HG02759 (cell line): ENCODE results near the gene MORN5.

Experiments
- ATAC-seq: cut with Tn5 transposase; IDR thresholded peaks from one replicate; pipeline ENCODE4 v1.9.1; 2021; ENCODE audit warnings: mild to moderate bottlenecking, moderate library complexity; ENCODE audit not compliant: unreplicated experiment

Gene MORN5

DNA sequence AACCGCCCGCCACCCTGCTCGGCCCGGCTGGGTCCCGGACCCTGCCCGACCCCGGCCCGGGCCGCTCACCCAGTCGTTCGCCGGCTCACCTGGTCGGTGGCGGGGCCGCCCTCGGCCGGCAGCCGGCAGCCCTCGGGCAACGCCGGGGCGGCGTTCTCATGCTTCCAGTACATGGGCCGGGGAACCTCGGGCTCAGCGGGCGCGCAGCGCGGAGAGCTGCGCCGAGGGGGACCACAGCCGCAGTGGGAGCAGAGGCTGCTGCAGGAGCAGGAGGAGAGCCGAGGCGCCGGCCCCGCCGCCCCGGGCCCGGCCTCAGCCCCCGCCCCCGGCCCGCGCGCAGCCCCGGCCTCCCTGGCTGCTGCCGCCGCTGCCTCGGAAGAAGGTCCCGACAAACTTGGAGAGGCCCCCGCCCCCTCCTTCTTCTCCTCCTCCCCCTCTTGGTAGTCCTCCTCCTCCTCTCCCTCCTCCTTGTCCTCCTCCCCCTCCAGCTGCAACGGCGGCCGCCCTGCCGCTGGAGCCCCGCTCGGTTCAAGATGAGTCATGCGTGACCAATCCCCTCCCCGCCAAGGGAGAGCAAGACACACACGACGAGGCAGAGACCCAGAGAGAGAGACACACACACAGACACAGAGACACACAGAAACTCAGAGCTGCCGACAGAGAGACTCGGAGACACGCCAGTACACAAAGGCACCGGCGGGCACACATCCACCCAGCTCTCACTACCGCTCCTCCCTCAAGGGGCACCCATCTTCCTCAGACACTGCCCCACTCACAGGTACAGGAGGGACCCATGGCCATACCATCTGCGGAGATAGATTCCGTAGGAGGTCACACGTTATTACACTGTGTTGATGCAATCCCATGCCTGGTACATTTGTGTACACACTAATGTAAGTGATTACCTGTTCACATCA, 69.1 kb downstream of the MORN5 start, which contains the start of gene LHX6:
LHX6 (minus strand) TSS at position 390 of the 917 bp plus-strand sequence; CDS start at position 173, 217 bp downstream.
- no peak for ATAC-seq

DNA sequence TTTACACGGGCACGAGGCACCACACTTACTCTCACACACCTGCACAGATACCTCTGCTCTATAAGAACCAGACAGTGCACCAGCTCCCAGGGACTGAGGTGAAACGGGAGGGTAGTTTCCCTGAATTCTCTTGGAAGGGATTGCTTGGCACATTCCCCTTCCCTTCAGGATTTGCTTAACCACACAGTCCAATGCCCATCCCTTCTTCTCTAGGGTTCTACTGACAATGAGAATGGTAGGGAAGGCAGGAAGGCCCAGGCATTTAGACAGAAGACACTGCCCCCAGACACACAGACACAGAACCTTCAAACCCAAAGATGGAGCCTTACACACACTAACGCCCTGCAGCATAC, 69.8 kb downstream of the MORN5 start:
- no peak for ATAC-seq

DNA sequence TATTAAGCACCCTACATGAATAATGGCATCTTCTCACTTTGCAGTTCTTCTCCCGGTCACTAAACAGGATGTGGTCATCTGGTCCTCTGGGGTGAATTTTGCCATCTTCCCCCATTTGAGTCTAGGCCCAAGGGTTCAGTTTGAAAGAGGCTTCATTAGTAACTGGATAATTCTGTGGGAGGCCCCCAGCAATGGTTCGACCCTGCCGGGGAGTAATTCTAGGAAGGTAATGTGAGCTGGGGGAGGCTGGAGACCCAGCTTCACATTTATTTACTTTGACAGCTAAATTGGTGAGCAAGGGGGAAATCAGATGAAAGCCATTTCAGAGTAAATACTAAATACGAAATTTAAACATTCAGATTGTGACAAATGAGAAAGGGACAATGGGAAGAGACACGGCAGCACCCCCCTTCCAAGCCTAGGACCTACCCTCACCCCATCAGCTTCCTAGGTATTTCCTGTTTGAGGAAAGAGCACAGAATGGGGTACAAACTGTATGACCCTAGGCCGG, 73.1 kb downstream of the MORN5 start:
- ATAC-seq = no peak

- ATAC-seq = no peak
Observed at GRCh38 chr9:122234022-122234748, 74.5 kb downstream of the MORN5 start.

DNA sequence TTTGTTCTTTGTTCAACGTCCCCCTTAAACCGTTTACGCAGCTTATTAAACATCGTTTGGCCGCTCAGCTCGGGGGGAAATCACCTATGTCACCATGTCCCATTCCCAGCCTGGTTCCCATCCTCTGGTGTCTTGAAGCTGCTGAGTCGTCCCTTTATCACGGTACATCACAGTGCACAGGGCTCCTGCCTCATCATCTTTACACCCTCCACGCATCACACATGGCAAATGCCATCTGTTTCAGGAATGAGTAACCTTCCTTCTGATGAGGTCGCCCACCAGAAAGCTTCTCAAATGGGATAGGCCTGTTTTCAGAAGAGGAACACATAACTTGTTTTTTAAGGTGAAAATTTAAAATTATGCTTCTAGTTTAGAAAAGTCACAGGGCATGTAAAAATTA, 77.0 kb downstream of the MORN5 start:
- no peak for ATAC-seq

DNA sequence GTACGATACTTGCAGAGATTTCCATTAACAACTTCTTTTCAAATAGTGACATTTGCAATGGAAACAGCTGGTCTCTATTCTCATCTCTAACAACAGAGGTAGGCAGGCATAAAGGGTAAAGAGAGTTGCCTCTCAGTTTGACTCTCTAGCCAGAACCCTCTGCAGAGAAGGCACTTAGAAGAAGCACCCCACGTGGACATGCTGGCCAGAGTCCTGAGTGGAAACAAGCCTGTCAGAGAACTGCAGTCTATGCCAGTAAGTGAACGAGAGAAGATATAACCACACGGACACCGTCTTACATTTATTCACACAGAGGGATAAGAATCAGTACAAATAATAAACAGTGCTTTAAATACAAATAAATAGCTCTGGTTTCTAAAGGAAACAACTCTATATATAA, 80.0 kb downstream of the MORN5 start:
- ATAC-seq = no peak

- no peak for ATAC-seq
Observed at GRCh38 chr9:122244349-122244748, 84.6 kb downstream of the MORN5 start.

DNA sequence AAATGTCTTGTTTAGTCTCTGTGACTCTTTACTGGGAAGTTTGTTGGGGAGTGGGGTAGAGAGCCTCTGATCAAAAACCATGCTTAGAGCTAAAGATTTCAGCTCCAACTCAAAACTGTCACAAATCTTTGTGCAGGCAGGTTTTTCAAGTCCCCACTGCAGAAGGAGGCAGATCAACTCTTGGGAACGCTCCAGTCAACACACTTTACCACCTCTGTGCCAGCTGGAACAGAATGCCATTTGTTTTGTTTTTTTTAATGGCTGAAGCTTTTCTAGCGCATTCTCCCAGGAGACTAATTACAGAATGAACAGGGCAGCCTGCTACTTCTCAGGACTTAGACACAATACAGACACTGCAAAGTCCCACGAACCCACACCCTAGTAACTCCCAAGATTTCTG, 87.0 kb downstream of the MORN5 start:
- no peak for ATAC-seq

DNA sequence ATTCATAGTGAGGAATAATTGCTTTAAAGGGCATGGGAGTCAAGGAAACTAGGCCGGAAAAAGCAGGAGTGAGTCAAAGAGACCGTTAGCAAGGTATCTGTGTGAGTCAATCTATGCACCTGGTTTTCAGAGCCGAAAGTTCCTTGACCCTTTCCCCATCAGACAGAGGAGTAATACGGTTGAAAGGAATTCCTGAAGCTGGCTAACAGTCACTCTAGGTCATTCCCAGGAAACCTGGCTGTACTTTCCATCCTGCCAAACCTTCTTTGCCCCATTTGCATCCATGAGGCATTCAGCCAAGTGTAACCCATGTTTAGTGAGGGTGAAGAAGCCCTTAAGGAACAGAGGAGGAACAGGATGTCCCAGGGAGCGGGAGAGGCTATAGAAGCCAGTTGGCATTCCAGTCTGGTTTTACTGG, 88.7 kb downstream of the MORN5 start:
- ATAC-seq = no peak
